Esophagus squamous epithelium (tissue), 5 donors: ENCODE data around the gene SVBP. TPM values are rescaled to one million over a fixed set of nuclear protein-coding genes. Genes with fewer than 3 reads are reported as not detected.

Experiments
- DNase-seq: peaks from one replicate; lab custom pipeline; 2025; lab: John Stamatoyannopoulos, UW
- H3K27ac ChIP-seq, 4 donors: fragments of 200-600 bp; sonication (generic); one replicate each; pipeline ENCODE4 v1.5.1; 2016 to 2019; ENCODE audit warnings: mild to moderate bottlenecking in 1 of 4
- H3K27me3 ChIP-seq, 4 donors: fragments of 200-600 bp; sonication (generic); 1 replicate in 3 of 4; 2 replicates in 1 of 4; pipeline versions ENCODE4 v1.5.1 to v1.6.0; 2017 to 2021; ENCODE audit warnings: antibody characterized with exemption in 1 of 4
- H3K36me3 ChIP-seq, 3 donors: fragments of 200-600 bp; sonication (generic); one replicate each; pipeline ENCODE4 v1.5.1; 2016 to 2019
- H3K4me1 ChIP-seq, 3 donors: fragments of 200-600 bp; sonication (generic); one replicate each; pipeline ENCODE4 v1.5.1; 2017 to 2019
- H3K4me3 ChIP-seq, 4 donors: fragments of 200-600 bp; sonication (generic); 1 replicate in 3 of 4; 2 replicates in 1 of 4; pipeline ENCODE4 v1.5.1; 2016 to 2019; ENCODE audit warnings: mild to moderate bottlenecking in 2 of 4, moderate library complexity in 1 of 4
- H3K9me3 ChIP-seq, 3 donors: fragments of 200-600 bp; sonication (generic); one replicate each; pipeline ENCODE4 v1.5.1; 2016 to 2019
- CTCF ChIP-seq, 6 experiments: fragments of 450-650 bp in 4 of 6; fragments of 200-600 bp in 2 of 6; sonication (generic) in 2 of 6; IDR thresholded peaks; one replicate each; pipeline ENCODE4 v1.5.1; 2016 to 2019; ENCODE audit warnings: antibody characterized with exemption in 6 of 6, mild to moderate bottlenecking in 4 of 6, moderate library complexity in 4 of 6
- POLR2A ChIP-seq, 4 donors: fragments of 450-650 bp; IDR thresholded peaks; one replicate each; pipeline ENCODE4 v1.6.1; 2017; ENCODE audit warnings: antibody characterized with exemption in 4 of 4, mild to moderate bottlenecking in 4 of 4, moderate library complexity in 3 of 4
- WGBS, 2 donors: methylation state at CpG; one replicate each; pipeline ENCODE4 v1.1.5; 2018; 5-methylcytosine and 5-hydroxymethylcytosine counted together
- intact Hi-C: fragments of 100-400 bp; cut with DNase I; formaldehyde crosslinking; loops from one replicate; pipeline ENCODE4 v1.15.0; 2022
- total RNA-seq, 4 donors: library from RNA; depleted of rRNA; stranded (reverse); fragments of >200 nt; gene quantifications; one replicate each; pipeline ENCODE4 v1.1.0, GENCODE V29; 2016
- donor health status: DM: yes; HTN: yes; CAD: no.

The SVBP gene
- total RNA-seq, 4 donors from 2014 or later: 5.8 to 18.3 (median 14.2) TPM

- TF ChIP-seq CTCF (IDR thresholded peaks at IDR 0.05): no peak
- TF ChIP-seq POLR2A (IDR thresholded peaks at IDR 0.05): no peak
These were observed 31.8 kb upstream of the SVBP start for GRCh38 chr1:42848823-42849537.

GRCh38 chr1:42847721-42848460 is 30.7 kb upstream of the SVBP start:
- intact Hi-C loops: no loop called here
- WGBS, 2 donors: 60% methylated on average over 5 to 6 of the region's 6 CpGs
- Histone ChIP-seq H3K36me3 (peaks cover 4 to 44% (median 8%) of the 10 kb centered on the region in 3 donors), H3K27me3 (no peaks in the 10 kb centered on the region), H3K4me1 (peaks cover 6 to 24% (median 12%) of the 10 kb centered on the region in 3 donors), H3K9me3 (peaks cover 0 to 8% (median 0%) of the 10 kb centered on the region in 3 donors), H3K27ac (no peak overlapping the region), H3K4me3 (peak overlapping the region in 1 of 4 donors; percentile 96)
- DNase-seq: no peak
- no peak for TF ChIP-seq CTCF (IDR thresholded peaks at IDR 0.05)
- no peak for TF ChIP-seq POLR2A (IDR thresholded peaks at IDR 0.05)

More at GRCh38 chr1:42848823-42849537, 31.8 kb upstream of the SVBP start:
- no peak overlapping the region for H3K4me3 ChIP-seq
- intact Hi-C loops: no loop called here
- peaks cover 6 to 24% (median 12%) of the 10 kb centered on the region in 3 donors for H3K4me1 ChIP-seq
- H3K36me3 ChIP-seq: peaks cover 4 to 38% (median 8%) of the 10 kb centered on the region in 3 donors
- WGBS, 2 donors: 95 to 96% methylated on average over 2 of the region's 2 CpGs
- H3K9me3 ChIP-seq: peaks cover 0 to 8% (median 0%) of the 10 kb centered on the region in 3 donors
- DNase-seq: no peak
- no peaks in the 10 kb centered on the region for H3K27me3 ChIP-seq
- no peak overlapping the region for H3K27ac ChIP-seq

GRCh38 chr1:42847111-42847595 is 30.0 kb upstream of the SVBP start:
- intact Hi-C loops: no loop called here
- no peak for TF ChIP-seq POLR2A (IDR thresholded peaks at IDR 0.05)
- no peak for TF ChIP-seq CTCF (IDR thresholded peaks at IDR 0.05)
- 7 to 8% methylated on average over 6 of the region's 6 CpGs for WGBS, 2 donors
- Histone ChIP-seq H3K4me1 (peaks cover 6 to 24% (median 12%) of the 10 kb centered on the region in 3 donors), H3K27me3 (no peaks in the 10 kb centered on the region), H3K36me3 (peaks cover 4 to 48% (median 8%) of the 10 kb centered on the region in 3 donors), H3K9me3 (peaks cover 0 to 8% (median 0%) of the 10 kb centered on the region in 3 donors), H3K27ac (peak overlapping the region in 3 of 4 donors; percentile 87 to 90 (median 89)), H3K4me3 (peak overlapping the region; percentile 77 to 96 (median 86))
- no peak for DNase-seq

- peaks cover 6 to 24% (median 12%) of the 10 kb centered on the region in 3 donors for H3K4me1 ChIP-seq
- peaks cover 2 to 48% (median 7%) of the 10 kb centered on the region in 3 donors for H3K36me3 ChIP-seq
- 1 to 2% methylated on average over 30 to 38 of the region's 50 CpGs for WGBS, 2 donors
- TF ChIP-seq CTCF (IDR thresholded peaks at IDR 0.05) (peak in 4 of 6 experiments; percentile 33 to 54 (median 34)), POLR2A (IDR thresholded peaks at IDR 0.05) (peak in 2 of 4 donors; percentile 55 to 71)
- peaks cover 0 to 6% (median 0%) of the 10 kb centered on the region in 3 donors for H3K9me3 ChIP-seq
- H3K27me3 ChIP-seq: no peaks in the 10 kb centered on the region
- H3K27ac ChIP-seq: peak within 1 kb of the TSS; percentile 87 to 90 (median 88)
- peak within 1 kb of the TSS; percentile 77 to 96 (median 86) for H3K4me3 ChIP-seq
- intact Hi-C loops: no loop called here
- peak; percentile 82 for DNase-seq
These were observed 29.3 kb upstream of the SVBP start, which contains the start of gene ZNF691 for GRCh38 chr1:42846257-42847110. TSS of gene ZNF691 (plus strand) at chr1:42846613. CDS start at chr1:42849659, 3,046 bp downstream.
